ENCODE data around the gene HENMT1. TPM values are rescaled to one million over a fixed set of nuclear protein-coding genes. Genes with fewer than 3 reads are reported as not detected.

Gene HENMT1
- total RNA-seq, 1 experiment from 2014 or later = not detected

DNA sequence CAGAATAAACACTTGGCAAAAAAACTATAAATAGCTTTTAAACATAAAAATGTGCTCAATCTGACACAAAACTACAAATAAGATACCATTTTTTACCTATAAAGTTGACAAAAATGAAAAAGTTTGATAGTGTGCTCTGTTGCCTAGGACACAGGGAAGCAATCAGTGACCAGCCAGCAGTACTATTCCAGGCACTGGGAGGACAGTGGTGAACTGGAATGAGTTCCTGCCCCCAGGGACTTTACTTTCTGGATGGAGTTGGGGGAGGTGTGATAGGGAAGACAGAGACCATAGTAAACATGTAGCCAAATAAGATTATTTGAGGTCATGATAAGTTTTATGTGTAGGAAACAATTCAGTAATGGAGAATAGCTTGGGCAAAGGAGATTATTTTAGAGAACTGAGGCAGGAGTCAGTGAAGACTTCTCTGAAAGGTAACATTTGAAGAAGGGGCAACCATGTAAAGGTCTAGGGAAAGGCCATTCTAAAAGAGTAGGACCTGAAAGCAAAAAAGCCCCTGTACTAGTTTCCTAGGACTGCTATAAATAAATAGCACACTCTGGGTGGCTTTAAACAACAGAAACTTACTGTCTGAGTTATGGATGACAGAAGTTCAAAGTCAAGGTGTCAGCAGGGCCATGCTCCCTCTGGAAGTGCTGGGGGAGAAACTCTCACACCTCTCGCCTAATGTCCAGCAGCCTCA lies 59.0 kb downstream of the HENMT1 start:
- H3K27ac ChIP-seq (ENCODE audit: low read depth, low read length) = no peak overlapping the region
- no peak overlapping the region for H3K4me2 ChIP-seq (ENCODE audit: low read length)
- H3K4me3 ChIP-seq (replicated peaks in 1 of 2; ENCODE audit: low read depth in 1 of 2, low read length in 2 of 2) = no peak overlapping the region
- ATAC-seq (no peak), DNase-seq (ENCODE audit: low read depth, low spot score) (no peak)
- H3K27me3 ChIP-seq (ENCODE audit: insufficient read depth, low read length) = no peaks in the 10 kb centered on the region
- BruUV-seq (replicated peaks) = no TSS peak
- no peaks in the 10 kb centered on the region for H3K9me3 ChIP-seq (ENCODE audit: control insufficient read depth in 1 of 2, insufficient read depth in 1 of 2, low read depth in 1 of 2, low read length in 2 of 2)
- intact Hi-C loops (cut with micrococcal nuclease) = no loop called here
- ChIA-PET POLR2A (no interaction called here), RAD21 (ENCODE audit: low non-redundant PET in 1 of 2, low total read pairs in 2 of 2, uncharacterized antibody in 2 of 2, unreplicated experiment in 2 of 2) (no interaction called here), CTCF (no interaction called here)
- H3K79me2 ChIP-seq (ENCODE audit: insufficient read depth, low read length) = no peaks in the 10 kb centered on the region
- H3K9ac ChIP-seq (ENCODE audit: low read length) = no peak overlapping the region
- H4K20me1 ChIP-seq (ENCODE audit: insufficient read depth) = no peaks in the 10 kb centered on the region
- H3K9me2 ChIP-seq (ENCODE audit: insufficient read depth) = no peaks in the 10 kb centered on the region
- no peaks in the 10 kb centered on the region for H3K36me3 ChIP-seq (ENCODE audit: control insufficient read depth in 1 of 2, insufficient read depth in 2 of 2, low read length in 2 of 2)
- H2AFZ ChIP-seq (ENCODE audit: low read depth, low read length, poor library complexity, severe bottlenecking) = no peak overlapping the region
- TF ChIP-seq ZBTB33 (IDR thresholded peaks at IDR 0.05; ENCODE audit: extremely low read depth, insufficient replicate concordance, low read length) (no peak), SP1 (IDR thresholded peaks at IDR 0.05; ENCODE audit: low read depth) (no peak), ZFX (IDR thresholded peaks at IDR 0.05) (no peak), SIN3A (IDR thresholded peaks at IDR 0.05; ENCODE audit: low read depth) (no peak), EZH2phosphoT487 (IDR thresholded peaks at IDR 0.05; ENCODE audit: borderline replicate concordance) (no peak), POLR2A (IDR thresholded peaks at IDR 0.05; ENCODE audit: borderline replicate concordance, extremely low read depth, insufficient read depth, insufficient read length) (no peak), FOSL1 (IDR thresholded peaks at IDR 0.05; ENCODE audit: low read depth) (no peak), SRF (IDR thresholded peaks at IDR 0.05; ENCODE audit: low read depth) (no peak), POLR2AphosphoS5 (IDR thresholded peaks at IDR 0.05; ENCODE audit: low read depth, low read length) (no peak), JUND (IDR thresholded peaks at IDR 0.05) (no peak), YY1 (IDR thresholded peaks at IDR 0.05; ENCODE audit: extremely low read depth, insufficient replicate concordance, low read depth, low read length) (no peak), CBX3 (IDR thresholded peaks at IDR 0.05; ENCODE audit: low read depth) (no peak), EGR1 (IDR thresholded peaks at IDR 0.05; ENCODE audit: low read depth) (no peak), RAD21 (IDR thresholded peaks at IDR 0.05; ENCODE audit: low read depth) (no peak), ELF1 (IDR thresholded peaks at IDR 0.05; ENCODE audit: borderline replicate concordance, low read depth) (no peak)
- TF ChIP-seq, protein P1, sequence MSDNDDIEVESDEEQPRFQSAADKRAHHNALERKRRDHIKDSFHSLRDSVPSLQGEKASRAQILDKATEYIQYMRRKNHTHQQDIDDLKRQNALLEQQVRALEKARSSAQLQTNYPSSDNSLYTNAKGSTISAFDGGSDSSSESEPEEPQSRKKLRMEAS (IDR thresholded peaks at IDR 0.05) = no peak
- TF ChIP-seq, protein P2, sequence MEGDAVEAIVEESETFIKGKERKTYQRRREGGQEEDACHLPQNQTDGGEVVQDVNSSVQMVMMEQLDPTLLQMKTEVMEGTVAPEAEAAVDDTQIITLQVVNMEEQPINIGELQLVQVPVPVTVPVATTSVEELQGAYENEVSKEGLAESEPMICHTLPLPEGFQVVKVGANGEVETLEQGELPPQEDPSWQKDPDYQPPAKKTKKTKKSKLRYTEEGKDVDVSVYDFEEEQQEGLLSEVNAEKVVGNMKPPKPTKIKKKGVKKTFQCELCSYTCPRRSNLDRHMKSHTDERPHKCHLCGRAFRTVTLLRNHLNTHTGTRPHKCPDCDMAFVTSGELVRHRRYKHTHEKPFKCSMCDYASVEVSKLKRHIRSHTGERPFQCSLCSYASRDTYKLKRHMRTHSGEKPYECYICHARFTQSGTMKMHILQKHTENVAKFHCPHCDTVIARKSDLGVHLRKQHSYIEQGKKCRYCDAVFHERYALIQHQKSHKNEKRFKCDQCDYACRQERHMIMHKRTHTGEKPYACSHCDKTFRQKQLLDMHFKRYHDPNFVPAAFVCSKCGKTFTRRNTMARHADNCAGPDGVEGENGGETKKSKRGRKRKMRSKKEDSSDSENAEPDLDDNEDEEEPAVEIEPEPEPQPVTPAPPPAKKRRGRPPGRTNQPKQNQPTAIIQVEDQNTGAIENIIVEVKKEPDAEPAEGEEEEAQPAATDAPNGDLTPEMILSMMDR (IDR thresholded peaks at IDR 0.05 in 2 of 3, conservative IDR thresholded peaks at IDR 0.05 in 1 of 3; ENCODE audit: borderline replicate concordance in 1 of 3, insufficient read depth in 1 of 3, low read depth in 2 of 3, low read length in 2 of 3) = no peak
- TF ChIP-seq, protein P3, sequence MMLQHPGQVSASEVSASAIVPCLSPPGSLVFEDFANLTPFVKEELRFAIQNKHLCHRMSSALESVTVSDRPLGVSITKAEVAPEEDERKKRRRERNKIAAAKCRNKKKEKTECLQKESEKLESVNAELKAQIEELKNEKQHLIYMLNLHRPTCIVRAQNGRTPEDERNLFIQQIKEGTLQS (IDR thresholded peaks at IDR 0.05) = no peak
- TF ChIP-seq, protein P4, sequence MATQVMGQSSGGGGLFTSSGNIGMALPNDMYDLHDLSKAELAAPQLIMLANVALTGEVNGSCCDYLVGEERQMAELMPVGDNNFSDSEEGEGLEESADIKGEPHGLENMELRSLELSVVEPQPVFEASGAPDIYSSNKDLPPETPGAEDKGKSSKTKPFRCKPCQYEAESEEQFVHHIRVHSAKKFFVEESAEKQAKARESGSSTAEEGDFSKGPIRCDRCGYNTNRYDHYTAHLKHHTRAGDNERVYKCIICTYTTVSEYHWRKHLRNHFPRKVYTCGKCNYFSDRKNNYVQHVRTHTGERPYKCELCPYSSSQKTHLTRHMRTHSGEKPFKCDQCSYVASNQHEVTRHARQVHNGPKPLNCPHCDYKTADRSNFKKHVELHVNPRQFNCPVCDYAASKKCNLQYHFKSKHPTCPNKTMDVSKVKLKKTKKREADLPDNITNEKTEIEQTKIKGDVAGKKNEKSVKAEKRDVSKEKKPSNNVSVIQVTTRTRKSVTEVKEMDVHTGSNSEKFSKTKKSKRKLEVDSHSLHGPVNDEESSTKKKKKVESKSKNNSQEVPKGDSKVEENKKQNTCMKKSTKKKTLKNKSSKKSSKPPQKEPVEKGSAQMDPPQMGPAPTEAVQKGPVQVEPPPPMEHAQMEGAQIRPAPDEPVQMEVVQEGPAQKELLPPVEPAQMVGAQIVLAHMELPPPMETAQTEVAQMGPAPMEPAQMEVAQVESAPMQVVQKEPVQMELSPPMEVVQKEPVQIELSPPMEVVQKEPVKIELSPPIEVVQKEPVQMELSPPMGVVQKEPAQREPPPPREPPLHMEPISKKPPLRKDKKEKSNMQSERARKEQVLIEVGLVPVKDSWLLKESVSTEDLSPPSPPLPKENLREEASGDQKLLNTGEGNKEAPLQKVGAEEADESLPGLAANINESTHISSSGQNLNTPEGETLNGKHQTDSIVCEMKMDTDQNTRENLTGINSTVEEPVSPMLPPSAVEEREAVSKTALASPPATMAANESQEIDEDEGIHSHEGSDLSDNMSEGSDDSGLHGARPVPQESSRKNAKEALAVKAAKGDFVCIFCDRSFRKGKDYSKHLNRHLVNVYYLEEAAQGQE (IDR thresholded peaks at IDR 0.05; ENCODE audit: low read depth) = no peak
- no peaks in the 10 kb centered on the region for H3K4me1 ChIP-seq (ENCODE audit: control insufficient read depth in 1 of 2, insufficient read depth in 2 of 2, low read length in 2 of 2)
